NCI-H1436 (cell line): ENCODE measurements around the gene DENND1A.

Source experiments
- DNase-seq: peaks from one replicate; lab custom pipeline; 2025; lab: John Stamatoyannopoulos, UW

Gene DENND1A

GRCh38 chr9:123617952-123618678, 311.8 kb downstream of the DENND1A start:
- DNase-seq = no peak

- DNase-seq = no peak
Measured at GRCh38 chr9:123617286-123617685, 312.6 kb downstream of the DENND1A start.

DNA sequence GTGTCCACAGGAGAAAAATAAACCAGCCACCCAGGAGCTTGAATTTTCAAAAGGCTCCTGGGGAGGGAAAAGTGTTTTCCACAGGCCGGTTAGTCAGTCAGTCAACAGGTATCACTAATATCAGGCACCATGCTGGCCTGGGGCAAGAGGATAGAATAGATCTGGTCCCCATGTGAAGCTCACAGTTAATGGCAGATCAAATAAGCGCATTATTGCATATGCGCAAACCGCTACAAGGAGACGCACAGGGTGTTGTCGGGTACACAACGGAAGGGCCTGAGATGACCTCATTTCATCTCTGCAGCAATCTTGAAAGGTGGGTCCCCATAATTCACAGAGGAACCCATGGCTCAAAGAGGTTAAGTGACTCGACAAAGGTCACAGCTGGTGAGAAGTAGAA, 313.2 kb downstream of the DENND1A start:
- no peak for DNase-seq

DNA sequence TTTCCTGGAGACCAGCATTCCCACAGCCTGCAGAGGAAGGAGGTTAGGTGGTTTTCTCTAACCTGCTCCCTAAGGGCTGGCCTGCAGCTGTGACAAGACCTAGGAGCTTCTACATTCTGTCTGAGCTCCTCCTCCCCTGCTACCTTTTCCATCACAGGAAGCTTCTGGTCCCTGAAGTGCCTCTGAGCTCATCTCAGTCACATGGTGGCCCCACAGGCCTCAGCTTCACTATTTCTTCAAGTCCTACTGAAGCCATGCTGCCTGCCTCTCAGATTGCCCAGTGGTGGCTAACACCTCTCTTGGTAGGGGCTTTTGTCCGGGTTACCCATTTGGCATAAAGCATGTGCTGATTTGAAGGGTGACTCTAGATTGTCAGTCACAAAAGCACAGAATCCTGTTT, 314.5 kb downstream of the DENND1A start:
- DNase-seq = peak; percentile 52

DNA sequence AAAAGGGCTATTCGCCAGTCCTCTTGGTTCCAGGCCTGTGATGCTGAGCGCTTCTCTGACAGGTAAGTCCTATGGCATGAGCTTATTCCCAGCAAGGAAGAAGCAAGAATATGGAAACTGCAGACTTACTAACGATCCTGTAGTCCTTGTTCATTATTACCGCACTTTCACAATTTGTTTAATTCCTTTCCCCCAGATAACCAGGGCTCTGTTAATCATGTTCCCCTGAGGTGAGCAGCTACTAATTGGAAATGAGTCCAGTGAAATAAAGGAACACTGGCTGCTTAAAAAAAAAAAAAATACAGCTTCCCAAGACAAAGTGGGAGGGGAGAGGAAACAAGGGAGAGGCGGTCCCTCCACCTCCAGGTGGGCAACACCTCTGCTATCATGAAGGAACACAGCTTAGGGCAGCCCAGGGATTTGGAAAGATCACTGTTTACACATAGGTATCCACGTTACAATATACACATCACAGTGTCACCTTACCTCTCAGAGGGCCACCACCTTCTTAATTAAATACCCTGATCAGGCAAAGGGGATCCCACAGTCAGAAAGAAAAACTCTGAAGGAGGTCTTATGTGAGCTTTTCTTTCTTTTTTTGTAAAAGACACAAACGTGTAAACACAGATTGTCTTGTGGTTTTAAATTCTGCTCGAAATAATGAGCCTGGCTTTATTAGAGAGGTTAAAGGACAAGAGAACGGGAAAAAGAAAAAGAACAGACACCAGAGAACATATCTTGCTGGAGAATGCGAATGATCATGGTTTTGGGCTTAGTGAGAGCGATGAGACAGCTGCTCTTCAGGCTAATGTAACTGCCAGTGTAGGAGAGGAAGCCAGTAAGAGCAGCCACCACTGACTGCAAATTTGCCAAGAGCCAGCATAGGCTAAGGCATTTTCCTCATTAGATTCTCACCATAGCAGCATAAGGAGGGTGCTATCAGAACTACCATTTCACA, 315.3 kb downstream of the DENND1A start:
- peak; percentile 63 for DNase-seq

GRCh38 chr9:123611226-123611625, 318.7 kb downstream of the DENND1A start:
- no peak for DNase-seq

DNA sequence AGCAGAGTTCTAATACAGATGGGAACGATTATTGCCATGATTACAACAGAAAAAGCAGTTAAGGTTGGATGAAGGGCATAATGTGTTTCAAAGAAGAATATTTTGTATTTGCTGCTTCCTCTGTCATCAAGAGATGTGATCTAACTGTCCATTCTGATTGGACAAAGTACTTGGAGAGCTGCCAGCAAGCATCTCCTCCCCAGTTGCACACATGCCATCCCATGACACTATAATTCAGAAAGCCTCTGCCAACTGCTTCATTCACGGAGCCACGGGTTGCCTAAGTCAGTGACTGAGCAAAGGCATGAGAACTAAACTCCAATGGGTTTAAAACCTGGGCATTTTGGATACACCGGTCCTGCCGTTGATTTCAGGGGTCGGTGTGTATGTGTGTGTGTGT, 320.1 kb downstream of the DENND1A start:
- no peak for DNase-seq

- DNase-seq = no peak
Measured at GRCh38 chr9:123608104-123608503, 321.8 kb downstream of the DENND1A start.

GRCh38 chr9:123607479-123607878, 322.4 kb downstream of the DENND1A start:
- no peak for DNase-seq

DNA sequence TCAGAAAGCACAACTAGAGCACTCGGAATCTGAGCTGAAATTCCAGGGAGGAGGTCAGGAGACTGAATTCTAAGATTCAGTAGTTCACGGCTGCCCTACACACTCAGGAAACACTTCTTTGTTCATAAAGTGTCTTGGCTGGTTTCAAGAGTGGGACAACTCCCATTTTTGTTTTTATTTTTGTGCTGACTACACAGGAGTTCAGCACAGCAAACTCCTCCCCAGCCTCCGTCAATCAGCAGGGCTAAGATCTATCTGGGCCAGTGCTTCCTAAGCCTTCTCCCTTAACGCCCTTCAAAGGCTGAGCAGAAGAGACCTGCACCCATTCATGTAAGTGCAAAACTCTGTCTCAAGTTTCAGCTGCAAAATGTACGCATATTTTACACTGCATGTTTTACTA, 323.8 kb downstream of the DENND1A start:
- no peak for DNase-seq

- no peak for DNase-seq
Measured at GRCh38 chr9:123605286-123605685, 324.6 kb downstream of the DENND1A start.

- no peak for DNase-seq
Measured at GRCh38 chr9:123604861-123605260, 325.1 kb downstream of the DENND1A start.

GRCh38 chr9:123601828-123602227, 328.1 kb downstream of the DENND1A start:
- DNase-seq = no peak

DNA sequence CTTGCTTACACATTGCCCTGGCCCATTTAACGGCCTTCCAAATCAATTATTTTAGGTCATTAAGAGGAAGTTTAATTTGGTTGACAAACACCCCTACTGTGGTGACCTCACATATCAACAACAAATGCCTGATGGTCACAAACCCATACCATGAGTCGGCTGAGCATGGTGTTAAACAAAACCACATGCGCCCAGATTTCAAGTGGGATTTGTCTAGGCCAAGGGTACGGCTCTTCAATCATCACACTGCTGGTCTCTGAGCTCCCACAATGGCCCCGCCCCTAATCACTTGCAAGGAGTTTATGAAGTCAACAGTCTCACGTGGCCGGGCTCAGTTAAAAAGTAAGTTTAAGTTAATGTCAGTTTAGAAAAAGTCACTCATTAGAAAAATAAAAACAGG, 330.1 kb downstream of the DENND1A start:
- DNase-seq = no peak

DNA sequence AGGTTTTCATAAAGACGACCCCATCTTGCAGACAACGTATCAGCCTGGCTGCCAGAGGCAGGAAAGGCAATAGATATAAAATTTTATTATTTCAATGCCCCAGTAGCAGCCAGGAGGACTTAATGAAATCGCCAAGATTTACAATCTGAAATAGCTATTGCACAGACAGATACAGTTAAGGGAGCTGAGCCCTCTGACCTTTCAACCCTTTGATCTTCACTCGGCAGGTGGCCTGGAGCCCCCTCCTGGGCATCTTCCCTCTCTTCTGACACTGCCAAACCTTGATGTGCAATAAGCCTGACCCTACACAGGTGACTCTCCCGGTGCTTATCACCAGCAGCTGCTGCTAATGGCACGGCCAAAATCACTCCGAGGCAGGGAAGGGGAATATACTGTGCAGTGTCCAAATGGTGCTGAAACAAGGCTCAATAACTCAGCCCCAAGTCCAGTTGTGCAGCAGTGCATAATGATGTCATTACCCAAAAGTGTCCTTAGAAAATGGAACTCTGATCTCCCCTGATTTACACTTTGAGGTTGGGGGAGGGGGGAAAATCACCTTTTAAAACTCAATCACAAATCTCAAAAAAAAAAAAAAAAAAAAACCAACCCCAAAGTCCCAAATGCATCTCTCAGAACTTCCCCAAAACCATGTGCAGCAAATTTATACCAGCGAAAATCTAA, 331.9 kb downstream of the DENND1A start:
- DNase-seq = no peak

- no peak for DNase-seq
Measured at GRCh38 chr9:123597048-123597447, 332.9 kb downstream of the DENND1A start.

- DNase-seq = no peak
Measured at GRCh38 chr9:123591283-123591682, 338.6 kb downstream of the DENND1A start.

DNA sequence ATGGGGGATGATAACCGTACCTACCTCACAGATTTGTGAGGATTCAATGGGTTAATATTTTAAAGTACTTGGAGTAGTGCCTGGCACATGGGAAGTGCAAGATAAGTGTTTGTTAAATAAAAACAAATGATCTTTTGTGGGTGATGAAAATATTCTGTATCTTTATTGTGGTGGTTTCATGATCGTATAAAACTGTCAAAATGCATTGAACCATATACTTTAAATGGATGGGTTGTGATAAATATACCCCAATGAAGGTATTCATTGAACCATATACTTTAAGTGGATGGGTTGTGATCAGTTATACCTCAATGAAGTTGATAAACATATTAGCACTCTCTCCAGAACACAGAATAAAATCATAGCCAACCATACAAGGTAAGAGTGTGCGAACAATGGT, 339.4 kb downstream of the DENND1A start:
- no peak for DNase-seq

DNA sequence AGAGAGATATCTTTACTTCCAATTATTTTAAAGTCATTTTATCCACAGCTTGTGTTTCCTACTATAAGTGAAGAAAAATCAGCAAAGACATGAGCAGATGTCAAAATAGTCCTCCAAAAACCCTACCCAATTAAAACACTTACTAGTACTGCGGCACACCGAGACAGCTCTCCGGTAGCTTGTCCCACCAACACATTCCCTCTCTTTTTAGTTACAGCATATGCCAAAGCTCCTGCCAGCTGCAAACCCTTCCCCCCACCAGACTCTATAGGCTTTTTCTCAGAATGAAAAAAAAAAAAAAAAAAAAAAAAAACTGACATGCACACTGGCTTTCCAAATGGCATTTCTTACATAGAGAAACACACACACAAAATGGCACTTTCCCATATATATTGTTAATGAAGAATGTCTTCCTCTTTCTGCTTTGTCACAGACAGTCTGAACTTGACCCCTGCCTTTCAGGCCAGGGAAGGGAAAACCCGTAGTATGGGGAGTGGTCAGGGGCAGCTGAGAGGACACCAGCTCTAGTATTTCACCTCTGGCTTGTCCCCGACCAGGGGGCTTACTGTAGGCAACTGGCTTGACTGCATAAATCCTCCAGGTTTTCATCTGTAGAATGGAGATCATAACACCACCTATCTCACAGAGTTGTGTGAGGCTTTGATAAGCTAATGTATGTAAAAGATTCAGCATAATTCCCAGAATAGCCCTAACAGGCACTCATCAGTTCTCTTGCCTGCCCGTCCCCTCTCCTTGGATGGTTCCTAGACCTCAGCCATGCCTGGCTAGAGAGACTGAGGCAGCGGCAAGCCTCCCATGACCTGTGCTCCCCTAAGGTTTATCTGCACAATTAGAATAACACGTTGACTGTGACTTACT, 340.3 kb downstream of the DENND1A start:
- DNase-seq = no peak

- DNase-seq = no peak
Measured at GRCh38 chr9:123586275-123586674, 343.7 kb downstream of the DENND1A start.
